Stimulated activated CD4-positive, alpha-beta T cell treated with anti-CD3 and anti-CD28 coated beads, Interleukin-15, amount 100 ng/mL, for 24 hours (primary cell): ENCODE results near the gene ZNF853.

ENCODE experiments used
- DNase-seq: peaks from one replicate; pipeline ENCODE4 v3.0.0-alpha.2; 2020

Gene ZNF853

DNA sequence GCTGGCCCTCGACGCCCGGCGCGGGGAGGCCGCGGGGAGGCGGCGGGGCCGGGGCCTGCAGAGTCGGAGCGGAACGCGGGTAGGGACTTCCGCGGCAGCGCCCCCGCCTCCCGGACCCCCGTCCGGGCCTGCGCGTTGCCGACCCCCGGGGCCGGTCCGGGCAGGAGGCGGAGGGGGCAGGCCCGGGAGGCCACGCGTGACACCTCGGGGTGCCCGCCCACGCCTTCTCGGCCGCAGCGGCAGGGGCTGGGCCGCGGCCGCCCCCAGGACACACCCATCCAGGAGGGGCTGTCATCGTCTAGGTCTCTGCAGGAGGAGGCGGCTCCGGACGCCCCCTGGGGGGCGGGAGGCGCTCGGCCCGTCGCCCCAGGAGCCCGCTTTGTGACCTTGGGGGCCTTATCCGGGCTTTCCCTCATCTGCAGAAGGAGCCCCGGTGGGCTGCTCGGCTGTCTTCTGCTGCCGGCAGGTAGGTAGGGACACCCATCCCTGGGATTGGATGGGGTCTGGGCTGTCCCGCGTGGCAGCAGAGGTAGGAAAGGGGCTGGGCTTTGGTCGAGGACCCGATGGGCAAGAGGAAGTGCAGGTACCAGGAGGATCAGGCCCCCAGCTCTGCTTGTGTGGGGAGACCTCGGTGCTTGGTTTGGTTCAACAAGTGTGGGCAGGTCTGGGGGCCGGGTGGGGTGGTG, 22.3 kb downstream of the ZNF853 start:
- peak; percentile 72 for DNase-seq

DNA sequence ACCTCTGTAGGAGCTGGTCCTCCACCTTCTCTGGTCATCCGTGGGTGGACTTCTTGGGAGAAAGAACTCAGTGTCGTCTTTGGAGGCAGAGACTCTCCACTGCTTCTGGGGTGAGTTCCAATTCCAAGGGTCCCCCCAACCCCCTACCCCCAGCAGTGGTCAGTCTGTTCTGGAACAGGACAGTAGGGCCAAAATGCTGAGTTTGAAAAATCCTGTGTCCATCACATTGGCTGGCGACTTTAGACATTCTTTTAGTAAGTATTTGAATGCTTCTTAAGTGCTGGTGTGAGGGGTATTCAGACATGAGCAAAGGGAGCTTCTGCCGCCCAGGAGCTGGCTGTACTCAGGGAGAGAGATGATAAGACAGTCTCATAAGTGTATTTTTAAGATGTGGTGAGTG, 23.6 kb downstream of the ZNF853 start:
- DNase-seq = no peak

DNA sequence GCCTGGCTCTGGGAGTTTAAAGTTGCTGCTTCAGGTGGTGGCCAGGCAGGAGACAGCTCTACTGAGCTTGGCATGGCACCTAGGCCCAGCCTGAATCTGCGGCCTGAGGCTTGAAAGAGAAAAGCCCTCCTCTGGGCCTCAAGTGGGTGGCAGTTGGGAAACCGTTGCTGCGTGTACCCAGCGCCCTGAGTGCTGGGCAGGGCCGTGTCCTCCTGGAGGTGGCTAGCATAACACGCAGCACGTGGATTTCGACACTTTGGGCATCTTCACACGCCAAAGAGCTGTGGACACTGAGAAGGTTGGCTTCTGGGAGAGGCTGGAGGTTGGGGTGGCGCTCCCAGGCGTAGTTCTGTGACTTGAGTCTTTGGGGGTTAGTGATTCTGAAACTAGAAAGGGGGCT, 24.2 kb downstream of the ZNF853 start:
- DNase-seq = no peak

DNA sequence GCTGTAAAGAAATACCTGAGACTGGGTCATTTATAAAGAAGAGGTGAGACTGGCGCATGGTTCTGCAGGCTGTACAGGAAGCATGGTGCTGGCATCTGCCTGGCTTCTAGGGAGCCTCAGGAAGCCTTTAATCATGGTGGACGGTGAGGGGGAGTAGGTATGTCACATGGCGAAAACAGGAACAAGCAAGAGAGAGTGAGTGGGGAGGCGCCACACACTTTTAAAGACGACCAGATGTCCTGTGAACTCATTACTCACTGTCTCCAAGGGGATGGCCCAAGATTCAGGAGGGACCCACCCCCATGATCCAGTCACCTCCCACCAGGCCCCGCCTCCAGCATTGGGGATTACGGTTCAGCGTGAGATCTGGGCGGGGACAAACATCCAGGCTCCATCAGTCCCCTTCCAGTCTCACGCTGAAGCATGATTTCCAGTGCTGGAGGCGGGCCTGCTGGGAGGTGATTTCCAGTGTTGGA, 24.9 kb downstream of the ZNF853 start:
- DNase-seq = peak; percentile 64

DNA sequence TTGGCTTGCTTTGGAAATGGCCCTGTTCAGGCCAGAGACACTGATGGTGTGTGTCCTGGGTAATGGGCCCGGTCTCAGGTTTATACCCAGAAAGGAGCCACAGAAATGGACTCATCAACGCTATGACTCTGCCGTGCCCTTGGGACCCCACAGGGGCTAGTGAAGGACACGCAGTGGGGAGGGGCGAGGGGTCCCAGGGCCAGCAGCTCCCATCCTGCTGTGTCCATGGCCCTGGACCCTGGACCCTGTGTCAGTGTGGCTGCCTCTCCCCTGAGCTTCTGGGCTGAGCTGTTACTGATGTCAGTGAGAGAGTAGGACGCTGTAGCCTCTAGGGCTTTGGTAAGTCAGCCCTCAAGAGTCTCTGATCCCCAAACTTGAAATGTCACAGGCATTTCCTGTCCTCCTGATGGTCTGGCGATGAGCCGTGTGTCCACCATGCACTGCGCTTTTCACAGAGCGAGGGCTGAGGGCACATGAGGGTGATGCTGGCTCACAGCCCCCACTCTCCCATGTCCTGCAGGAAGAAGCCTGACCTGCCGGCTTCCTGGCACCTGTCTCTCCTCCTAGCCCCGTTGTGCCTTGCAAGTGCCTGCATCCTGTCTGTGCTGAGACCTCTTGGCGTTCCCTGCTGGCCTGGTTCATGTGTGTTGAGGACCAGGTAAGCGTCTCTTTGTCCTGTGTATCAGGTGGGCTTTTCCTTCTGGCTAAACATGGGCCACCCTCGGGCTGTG, 26.1 kb downstream of the ZNF853 start:
- DNase-seq = no peak

DNA sequence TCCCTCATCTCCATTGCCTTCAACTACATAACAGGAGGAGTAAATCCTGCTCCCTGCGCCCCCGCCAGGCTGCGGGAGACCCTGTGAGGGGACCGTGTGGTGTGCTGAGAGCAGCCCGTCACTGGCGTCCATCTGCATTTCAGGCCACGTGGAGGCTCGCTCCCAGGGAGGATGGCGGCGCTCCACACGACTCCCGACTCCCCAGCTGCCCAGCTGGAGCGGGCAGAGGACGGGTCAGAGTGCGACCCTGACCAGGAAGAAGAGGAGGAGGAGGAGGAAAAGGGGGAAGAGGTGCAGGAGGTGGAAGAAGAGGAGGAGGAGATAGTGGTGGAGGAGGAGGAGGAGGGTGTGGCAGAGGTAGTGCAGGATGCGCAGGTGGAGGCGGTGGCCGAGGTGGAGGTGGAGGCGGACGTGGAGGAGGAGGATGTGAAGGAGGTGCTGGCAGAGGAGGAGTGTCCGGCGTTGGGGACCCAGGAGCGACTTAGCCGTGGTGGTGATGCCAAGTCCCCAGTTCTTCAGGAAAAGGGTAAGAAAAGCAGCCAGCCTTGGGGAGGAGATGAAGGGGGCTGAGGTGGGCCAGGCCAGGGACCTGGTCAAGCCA, 26.9 kb downstream of the ZNF853 start:
- DNase-seq = no peak

DNA sequence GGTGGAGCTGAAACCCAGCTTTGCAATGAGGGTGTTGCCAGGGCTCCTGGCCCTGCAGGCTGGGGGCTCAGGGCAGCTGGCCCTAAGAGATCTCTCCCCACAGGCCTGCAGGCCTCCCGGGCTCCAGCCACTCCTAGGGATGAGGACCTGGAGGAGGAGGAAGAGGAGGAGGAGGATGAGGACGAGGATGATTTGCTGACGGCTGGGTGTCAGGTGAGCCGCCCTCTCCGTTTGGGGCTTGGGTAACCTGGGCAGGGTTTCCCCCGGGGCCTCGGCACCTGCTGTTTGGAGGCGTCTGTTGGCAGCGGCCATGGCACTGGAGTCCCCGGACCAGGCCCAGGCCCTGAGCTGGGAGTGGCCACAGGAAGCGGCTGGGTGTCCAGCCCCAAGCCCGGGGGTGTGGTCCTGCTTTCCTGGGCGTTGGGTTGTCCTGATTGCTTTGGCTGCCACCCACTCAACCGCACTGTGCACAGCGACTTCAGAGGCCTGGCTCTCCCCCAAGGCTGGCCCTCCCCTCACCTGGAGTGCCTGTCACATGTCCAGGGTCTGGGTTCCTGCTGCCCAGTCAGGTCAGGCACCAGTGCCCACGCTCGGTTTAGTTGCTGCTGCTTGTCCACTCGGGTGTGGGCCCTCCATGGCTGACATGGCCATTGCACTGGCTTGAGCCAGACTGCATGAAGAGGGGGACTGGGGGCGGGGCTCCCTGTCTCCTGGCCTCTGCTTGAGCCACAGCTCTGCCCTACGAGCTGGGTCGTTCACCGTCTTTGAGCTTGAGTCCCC, 27.6 kb downstream of the ZNF853 start:
- DNase-seq = no peak

DNA sequence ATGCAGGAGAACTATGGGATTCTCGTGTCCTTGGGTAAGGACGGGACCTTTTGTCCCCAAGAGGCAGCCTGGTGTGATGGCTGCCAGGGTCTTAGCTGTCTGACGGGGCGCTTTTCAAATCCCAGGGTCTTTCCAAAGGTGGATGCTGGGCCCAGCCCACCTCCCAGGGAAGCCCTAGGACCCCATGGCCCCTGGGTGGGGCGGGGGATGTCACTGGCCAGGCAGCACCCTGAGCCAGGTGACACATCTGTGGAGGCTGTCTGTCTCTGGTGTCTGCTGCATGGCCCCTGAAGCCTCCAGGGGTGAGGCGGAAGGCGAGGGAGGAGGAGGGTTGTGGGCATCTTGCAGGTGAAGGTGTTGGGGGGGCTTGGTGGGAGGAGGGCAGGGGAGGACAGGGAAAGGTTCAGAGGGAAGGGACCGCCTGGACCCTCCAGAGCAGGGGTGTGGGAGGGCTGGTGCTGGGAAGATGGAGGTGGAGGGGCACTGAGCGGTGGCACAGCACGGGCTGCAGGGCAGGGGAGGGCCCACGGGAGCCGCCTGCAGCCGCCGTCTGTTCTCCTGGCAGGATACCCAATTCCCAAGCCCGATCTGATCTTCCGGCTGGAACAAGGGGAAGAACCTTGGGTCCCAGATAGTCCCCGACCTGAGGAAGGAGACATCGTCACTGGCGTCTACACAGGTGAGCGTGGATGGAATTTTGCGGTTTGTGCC, 28.7 kb downstream of the ZNF853 start:
- no peak for DNase-seq

DNA sequence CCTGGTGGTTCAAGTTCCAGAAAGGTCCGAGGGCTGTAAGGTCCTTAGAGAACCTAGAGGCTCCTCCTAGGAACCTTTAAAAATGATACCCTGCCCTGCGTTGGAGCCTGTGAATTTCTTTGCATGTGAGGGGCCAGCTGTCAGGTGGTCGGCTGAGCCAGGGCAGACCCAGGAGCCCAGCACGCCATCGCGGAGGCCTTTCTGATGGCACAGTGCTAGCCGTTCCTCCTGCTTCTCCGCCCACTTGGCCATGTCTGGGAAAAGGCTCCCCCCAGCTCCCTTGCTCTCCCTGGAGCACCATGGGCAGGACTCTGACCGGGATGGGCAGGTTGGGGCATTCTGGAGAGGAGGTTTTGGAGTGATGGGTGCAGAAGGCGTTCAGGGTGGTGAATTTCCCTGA, 29.3 kb downstream of the ZNF853 start:
- DNase-seq = no peak

DNA sequence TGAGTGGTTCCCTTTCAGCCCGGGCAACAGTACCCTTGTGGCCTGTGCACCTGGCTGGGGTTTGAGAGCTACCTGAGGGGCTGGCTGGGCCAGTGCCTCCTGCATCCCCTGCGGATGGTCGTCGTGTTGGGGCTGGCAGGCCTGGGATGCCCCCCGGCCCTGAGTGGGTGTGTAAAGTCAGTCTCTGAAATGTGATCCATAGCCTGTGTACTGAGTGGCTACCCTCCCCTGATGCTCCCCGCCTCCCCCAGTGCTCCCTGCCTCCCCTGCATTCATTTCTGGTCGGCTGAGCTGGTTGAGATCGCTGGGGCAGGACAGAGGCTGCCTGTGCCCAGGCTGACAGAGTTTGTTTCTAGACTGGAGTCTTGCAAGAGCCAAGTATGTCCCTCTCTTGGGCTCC, 31.1 kb downstream of the ZNF853 start:
- no peak for DNase-seq

DNA sequence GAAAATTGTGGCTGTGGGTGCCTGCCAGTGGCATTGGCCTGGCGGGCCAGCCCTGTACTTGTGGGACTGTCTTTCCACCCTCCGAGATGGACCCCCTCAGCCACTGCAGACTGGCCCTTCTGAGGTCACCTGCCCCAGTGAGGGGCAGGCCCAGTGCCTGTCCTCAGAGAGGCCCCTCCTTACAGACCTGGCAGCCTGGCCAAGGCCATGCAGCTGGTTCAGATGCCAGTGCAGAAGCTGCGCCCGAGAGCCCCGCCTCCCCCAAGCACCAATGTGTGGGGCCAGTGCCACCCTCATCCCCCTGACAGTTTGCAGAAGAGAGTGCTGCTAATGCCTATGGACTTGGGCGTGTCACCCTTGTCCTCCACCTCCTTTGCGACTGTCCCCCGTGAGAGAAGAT, 31.7 kb downstream of the ZNF853 start:
- DNase-seq = no peak

DNA sequence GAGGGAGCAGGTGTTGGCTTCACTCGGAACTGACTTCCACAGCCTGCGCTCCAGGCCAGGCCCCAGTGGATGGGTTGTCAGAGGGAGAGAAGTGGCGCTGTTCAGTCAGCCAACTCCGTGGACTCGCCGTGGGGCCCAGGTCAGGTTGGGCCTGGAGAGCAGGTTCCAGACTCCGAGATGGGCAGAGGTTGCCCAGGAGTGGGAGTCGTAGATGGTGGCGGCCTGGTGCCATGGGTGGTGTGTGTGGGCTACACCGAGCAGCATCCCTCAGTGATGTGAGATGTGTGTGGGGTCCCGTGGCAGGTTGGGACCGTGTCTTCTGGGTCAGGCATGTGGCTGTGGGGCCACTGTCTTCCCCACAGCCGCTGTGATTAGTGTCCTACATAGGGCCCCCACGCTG, 32.1 kb downstream of the ZNF853 start:
- no peak for DNase-seq

DNA sequence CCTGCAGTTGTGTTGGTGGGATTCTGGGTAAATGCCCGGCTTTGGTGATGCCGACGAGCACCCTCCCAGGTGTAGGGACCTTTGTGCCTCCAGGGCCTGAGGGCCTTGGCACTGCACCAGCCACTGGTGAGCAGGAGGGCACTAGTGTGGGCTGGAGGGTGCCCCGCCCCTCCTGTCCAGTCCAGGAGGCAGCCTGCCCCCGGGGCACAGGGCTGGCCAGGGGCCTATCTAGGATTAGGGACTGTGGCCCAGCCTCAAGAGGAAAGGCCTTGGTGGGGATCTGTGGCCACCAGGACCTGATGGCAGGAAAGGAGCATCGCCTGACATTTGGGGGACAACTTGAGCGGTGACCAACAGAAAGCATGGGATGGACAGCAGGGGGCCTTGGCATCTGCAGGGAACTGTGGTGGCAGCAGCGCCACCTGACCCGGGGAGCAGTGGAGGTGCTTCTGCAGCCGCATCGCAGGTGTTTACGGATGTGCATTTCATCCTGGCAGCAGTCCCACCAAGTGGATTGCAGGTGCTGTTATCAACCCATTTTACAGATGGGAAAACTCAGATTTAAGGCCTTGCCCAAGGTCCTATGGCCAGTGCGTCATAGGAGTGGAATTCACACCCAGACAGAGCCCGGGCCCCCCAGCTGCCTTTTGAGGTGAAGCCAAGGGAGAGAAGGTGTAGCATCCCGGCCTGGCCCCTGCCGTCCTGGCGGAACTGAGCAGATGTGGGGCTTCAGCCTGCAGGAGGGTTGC, 32.8 kb downstream of the ZNF853 start:
- DNase-seq = no peak

DNA sequence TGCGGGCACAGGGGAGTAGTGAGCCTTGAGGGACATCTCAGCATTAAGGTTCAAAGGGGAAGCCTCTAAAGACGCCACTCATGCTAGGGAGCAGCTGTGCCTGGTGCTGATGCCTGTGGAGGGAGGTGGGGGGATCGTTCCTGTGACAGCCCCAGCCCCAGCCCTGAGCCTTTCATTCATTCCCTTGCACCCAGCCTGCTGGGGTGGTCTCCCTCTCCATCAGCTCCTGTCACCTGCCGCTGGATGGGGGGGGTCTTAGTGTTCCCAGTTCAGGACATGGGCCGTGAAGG, 33.4 kb downstream of the ZNF853 start:
- DNase-seq = no peak

DNA sequence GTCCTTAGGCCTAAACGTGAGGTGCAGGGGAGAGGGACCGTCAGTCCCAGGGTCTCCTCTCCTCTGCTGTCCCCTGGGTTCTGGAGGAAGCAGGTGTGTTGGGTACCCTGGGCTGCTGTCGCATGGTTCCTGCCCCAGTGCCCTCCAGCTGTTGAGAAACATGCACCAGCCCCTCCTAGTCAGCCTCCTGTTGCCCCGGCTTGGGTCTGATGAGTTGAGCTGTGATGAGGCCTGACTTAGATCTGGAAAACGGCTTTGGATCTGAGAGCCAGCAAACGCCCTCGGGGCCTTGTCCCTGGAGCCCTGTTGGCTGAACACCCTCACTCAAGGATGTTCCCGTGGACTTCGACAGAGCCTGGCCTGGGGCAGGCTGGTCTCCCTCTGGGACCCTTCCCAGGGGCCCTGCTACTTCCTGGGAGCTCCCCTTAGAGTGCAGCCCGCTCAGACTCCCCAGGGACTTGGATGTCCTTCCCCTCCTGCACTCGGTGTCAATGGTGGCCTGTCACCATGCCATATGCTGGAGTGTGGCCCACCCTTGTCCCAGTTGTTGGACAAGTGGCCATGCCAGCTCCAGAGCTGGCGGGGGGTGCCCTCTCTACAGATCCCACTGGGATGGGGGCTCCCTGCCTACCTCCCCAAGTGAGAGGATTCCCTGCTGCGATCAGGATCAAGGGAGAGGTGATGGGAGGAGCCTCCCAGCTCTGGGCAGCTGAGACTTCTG, 34.0 kb downstream of the ZNF853 start:
- no peak for DNase-seq

DNA sequence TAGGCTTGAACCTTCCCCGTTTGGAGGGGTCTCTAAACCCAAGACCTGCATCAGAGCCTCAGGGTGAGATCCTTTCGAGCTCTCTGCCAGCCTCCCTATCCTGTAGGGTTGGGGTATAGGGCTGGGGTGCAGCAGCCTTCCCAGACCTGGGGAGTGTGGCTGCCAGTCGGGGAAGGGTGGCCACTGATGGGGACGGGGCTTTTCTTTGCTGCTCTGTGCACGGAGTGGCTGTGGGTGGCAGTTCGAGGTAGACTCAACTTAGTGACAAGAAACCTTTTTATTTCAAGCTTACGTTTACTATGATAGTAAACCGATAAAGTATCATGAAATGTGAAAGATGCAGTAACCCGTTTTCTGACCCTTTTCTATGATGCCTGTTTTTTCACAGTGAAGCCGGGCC, 34.7 kb downstream of the ZNF853 start:
- DNase-seq = no peak

DNA sequence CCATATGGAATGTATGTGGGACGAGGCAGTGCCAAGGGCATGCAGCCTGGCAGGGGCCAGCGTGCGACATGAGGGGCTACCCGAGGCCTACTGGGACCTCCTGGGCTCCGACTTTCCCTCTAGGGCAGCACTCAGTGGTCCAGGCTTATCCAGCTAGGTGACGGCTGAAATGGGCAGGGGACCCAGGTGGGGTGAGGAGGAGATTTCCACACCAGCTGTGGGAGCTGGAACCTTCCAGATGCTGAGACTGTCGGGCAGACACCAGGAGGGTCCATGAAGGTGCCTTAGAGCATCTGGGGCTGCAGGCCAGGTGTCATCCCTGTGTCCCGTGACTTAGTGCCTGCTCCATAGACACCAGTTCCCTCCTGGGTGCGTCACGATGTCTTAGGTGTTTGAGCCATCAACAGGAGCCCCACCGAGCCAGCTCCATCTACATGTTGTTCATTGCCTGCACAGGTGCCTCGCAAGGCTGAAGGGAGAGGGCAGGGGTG, 35.2 kb downstream of the ZNF853 start:
- no peak for DNase-seq

DNA sequence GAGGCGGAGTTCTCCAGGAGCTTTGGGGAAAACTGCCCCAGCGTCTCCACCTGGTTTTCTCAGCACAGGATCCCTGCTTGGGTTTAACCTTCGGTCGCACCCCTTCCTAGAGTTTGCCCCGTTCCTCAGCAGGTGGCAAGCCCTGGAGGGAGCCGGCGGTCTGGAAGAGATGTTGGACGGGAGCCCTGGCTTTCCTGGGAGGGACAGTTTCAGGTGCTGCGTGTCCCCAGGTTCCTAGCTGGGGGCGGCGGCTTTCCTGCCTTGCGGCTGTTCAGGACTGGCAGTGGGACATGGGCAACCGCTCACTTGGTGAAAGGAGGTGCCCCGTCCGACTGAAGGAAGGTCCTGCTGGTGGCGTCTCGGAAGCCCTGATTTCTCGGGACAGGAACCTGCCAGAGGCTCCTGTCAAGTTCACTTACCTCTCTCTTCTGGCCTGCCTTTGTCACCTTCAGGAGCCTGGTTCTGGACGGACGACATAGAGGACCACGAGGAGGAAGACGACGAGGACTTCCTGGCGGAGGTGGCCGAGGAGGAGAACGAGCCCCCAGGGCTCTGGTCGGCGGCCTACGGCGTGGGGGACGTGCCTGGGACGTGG, 36.5 kb downstream of the ZNF853 start:
- DNase-seq = no peak

DNA sequence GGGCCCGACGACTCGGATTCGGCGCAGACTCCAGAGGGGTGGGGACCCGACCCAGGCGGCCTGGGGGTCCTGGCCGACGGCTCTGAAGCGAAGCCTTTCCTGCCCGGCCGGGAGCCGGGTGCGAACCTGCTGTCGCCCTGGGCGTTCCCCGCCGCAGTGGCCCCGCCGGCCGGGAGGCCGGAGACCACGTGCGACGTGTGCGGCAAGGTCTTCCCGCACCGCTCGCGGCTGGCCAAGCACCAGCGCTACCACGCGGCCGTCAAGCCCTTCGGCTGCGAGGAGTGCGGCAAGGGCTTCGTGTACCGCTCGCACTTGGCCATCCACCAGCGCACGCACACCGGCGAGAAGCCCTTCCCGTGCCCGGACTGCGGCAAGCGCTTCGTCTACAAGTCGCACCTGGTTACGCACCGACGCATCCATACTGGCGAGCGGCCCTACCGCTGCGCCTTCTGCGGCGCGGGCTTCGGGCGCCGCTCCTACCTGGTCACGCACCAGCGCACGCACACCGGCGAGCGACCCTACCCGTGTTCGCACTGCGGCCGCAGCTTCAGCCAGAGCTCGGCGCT, 37.1 kb downstream of the ZNF853 start:
- no peak for DNase-seq
